K562 (cell line): ENCODE results near the gene RAMP2. TPM values are rescaled to one million over a fixed set of nuclear protein-coding genes. Genes with fewer than 3 reads are reported as not detected.
A peak's percentile ranks its signal among the peaks of the same experiment; 100 is the strongest.

Source experiments
- ARID1B ChIP-seq: fragments of 450-650 bp; IDR thresholded peaks from 2 replicates; pipeline ENCODE4 v1.6.1; 2016; ENCODE audit warnings: antibody characterized with exemption, mild to moderate bottlenecking, inconsistent platforms
- DNMT1 ChIP-seq: fragments of 450-650 bp; IDR thresholded peaks from 2 replicates; pipeline ENCODE4 v1.6.1; 2016; ENCODE audit warnings: antibody characterized with exemption, mild to moderate bottlenecking
- ERF ChIP-seq: fragments of 450-650 bp; formaldehyde crosslinking; IDR thresholded peaks from 2 replicates; pipeline ENCODE4 v1.4.0; 2020; ENCODE audit warnings: mild to moderate bottlenecking, mixed read lengths
- FUS ChIP-seq: fragments of 200-400 bp; formaldehyde crosslinking; optimal IDR thresholded peaks from 2 replicates; pipeline ENCODE3; 2017; ENCODE audit warnings: low read depth, low read length
- IRF1 ChIP-seq: sonication (generic); formaldehyde crosslinking; IDR thresholded peaks from 2 replicates; pipeline ENCODE4 v1.8.0; 2022; ENCODE audit warnings: missing genetic modification reagents, mild to moderate bottlenecking, borderline replicate concordance
- KLF10 ChIP-seq: fragments of 250-450 bp; sonication (Bioruptor Pico); IDR thresholded peaks from 2 replicates; pipeline ENCODE4 v1.6.1; 2021; ENCODE audit warnings: matching md5 sums
- POLR2AphosphoS5 ChIP-seq: IDR thresholded peaks from 2 replicates; pipeline ENCODE4 v1.6.1; 2011; ENCODE audit warnings: mild to moderate bottlenecking, low read depth, low read length, moderate library complexity; ENCODE audit not compliant: control insufficient read depth, insufficient read depth
- POLR2H ChIP-seq: IDR thresholded peaks from 2 replicates; pipeline ENCODE4 v1.6.1; 2016; ENCODE audit warnings: missing genetic modification characterization, low read depth, mild to moderate bottlenecking, control low read depth, missing compliant biosample characterization, moderate library complexity
- RBM39 ChIP-seq: fragments of 200-400 bp; formaldehyde crosslinking; optimal IDR thresholded peaks from 2 replicates; pipeline ENCODE3; 2018; ENCODE audit warnings: low read depth, low read length
- SOX6 ChIP-seq: fragments of 450-650 bp; IDR thresholded peaks from 2 replicates; pipeline ENCODE4 v1.6.1; 2014; ENCODE audit warnings: mild to moderate bottlenecking
- TSHZ1 ChIP-seq: fragments of 250-450 bp; sonication (Bioruptor Pico); IDR thresholded peaks from 2 replicates; pipeline ENCODE4 v1.4.0; 2020; ENCODE audit warnings: mild to moderate bottlenecking, moderate library complexity
- YY1 ChIP-seq, 3 experiments: IDR thresholded peaks; 2 replicates each; pipeline ENCODE4 v1.6.1; 2011; ENCODE audit warnings: low read length in 2 of 3, mild to moderate bottlenecking in 2 of 3, moderate library complexity in 2 of 3, borderline replicate concordance in 1 of 3, control low read depth in 1 of 3, low read depth in 1 of 3; ENCODE audit not compliant: insufficient read depth in 3 of 3, insufficient replicate concordance in 2 of 3, control insufficient read depth in 1 of 3, insufficient read length in 1 of 3; ENCODE audit errors: extremely low read depth in 1 of 3
- ZNF354B ChIP-seq: fragments of 250-450 bp; sonication (Bioruptor Pico); IDR thresholded peaks from 2 replicates; pipeline ENCODE4 v1.4.0; 2020
- ZNF449 ChIP-seq: fragments of 250-450 bp; sonication (Bioruptor Pico); IDR thresholded peaks from 2 replicates; pipeline ENCODE4 v1.8.0; 2022; ENCODE audit warnings: moderate library complexity, mild to moderate bottlenecking, inconsistent platforms
- ZNF589 ChIP-seq: fragments of 200-800 bp; sonication (Bioruptor generic); IDR thresholded peaks from 2 replicates; pipeline ENCODE4 v1.6.1; 2016; ENCODE audit warnings: low read depth, missing genetic modification characterization, missing compliant biosample characterization
- ZNF778 ChIP-seq: fragments of 450-650 bp; formaldehyde crosslinking; IDR thresholded peaks from 2 replicates; pipeline ENCODE4 v1.4.0; 2020; ENCODE audit warnings: mild to moderate bottlenecking, moderate library complexity
- polyA plus RNA-seq, 8 experiments: library from polyadenylated mRNA; depleted of rRNA in 4 of 8; stranded (reverse) in 5 of 8; unstranded in 3 of 8; fragments of >200 nt; fragmentation: Nextera tagmentation in 2 of 8; fragmentation: Illumina TruSeq in 1 of 8; extraction: Ambion mirVana in 2 of 8; extraction: Trizol in 1 of 8; gene quantifications; 2 replicates each; pipeline versions ENCODE4 v1.2.1 to v1.2.3, GENCODE V29; 2011 to 2014; ENCODE audit warnings: inconsistent platforms in 1 of 8, missing spikeins in 1 of 8
- total RNA-seq, 7 experiments: library from RNA; depleted of rRNA in 6 of 7; stranded (reverse); fragments of >200 nt in 6 of 7; fragmentation: Illumina TruSeq in 2 of 7; extraction: Trizol in 2 of 7; gene quantifications; 2 replicates each; pipeline versions ENCODE4 v1.2.1 to v1.2.3, GENCODE V29; 2011 to 2021; ENCODE audit warnings: low replicate concordance in 1 of 7
- TF ChIP-seq, protein P1 (sequence below): IDR thresholded peaks from 3 replicates; pipeline ENCODE4 v1.6.1; 2011; ENCODE audit warnings: borderline replicate concordance, mild to moderate bottlenecking, moderate library complexity; ENCODE audit not compliant: insufficient read length; ENCODE audit errors: extremely low read depth

RAMP2 gene
- total and polyA plus RNA-seq, 9 of the 15 experiments (the other 6 are each of a cell fraction or from before 2014, with no cell fraction given) = not detected

- TF ChIP-seq DNMT1 (no peak), KLF10 (CRISPR knock-in tag) (no peak), ZNF354B (CRISPR knock-in tag) (no peak), RBM39 (no peak), FUS (no peak), SOX6 (peak; percentile 77), YY1 (IDR thresholded peaks at IDR 0.05; ENCODE audit: borderline replicate concordance in 1 of 3, control insufficient read depth in 1 of 3, extremely low read depth in 1 of 3, insufficient read depth in 3 of 3, insufficient read length in 1 of 3, insufficient replicate concordance in 2 of 3, low read depth in 1 of 3, low read length in 2 of 3) (peak in 1 of 3 experiments; percentile 45), ZNF449 (CRISPR knock-in tag) (no peak), POLR2AphosphoS5 (peak; percentile 92), IRF1 (CRISPR knock-in tag) (no peak), TSHZ1 (CRISPR knock-in tag) (no peak), POLR2H (no peak), ZNF589 (CRISPR knock-in tag) (peak; percentile 63; the same call in 1 of the 2 replicates), ZNF778 (CRISPR knock-in tag) (no peak), ARID1B (peak; percentile 97), ERF (CRISPR knock-in tag) (no peak)
- TF ChIP-seq, protein P1, sequence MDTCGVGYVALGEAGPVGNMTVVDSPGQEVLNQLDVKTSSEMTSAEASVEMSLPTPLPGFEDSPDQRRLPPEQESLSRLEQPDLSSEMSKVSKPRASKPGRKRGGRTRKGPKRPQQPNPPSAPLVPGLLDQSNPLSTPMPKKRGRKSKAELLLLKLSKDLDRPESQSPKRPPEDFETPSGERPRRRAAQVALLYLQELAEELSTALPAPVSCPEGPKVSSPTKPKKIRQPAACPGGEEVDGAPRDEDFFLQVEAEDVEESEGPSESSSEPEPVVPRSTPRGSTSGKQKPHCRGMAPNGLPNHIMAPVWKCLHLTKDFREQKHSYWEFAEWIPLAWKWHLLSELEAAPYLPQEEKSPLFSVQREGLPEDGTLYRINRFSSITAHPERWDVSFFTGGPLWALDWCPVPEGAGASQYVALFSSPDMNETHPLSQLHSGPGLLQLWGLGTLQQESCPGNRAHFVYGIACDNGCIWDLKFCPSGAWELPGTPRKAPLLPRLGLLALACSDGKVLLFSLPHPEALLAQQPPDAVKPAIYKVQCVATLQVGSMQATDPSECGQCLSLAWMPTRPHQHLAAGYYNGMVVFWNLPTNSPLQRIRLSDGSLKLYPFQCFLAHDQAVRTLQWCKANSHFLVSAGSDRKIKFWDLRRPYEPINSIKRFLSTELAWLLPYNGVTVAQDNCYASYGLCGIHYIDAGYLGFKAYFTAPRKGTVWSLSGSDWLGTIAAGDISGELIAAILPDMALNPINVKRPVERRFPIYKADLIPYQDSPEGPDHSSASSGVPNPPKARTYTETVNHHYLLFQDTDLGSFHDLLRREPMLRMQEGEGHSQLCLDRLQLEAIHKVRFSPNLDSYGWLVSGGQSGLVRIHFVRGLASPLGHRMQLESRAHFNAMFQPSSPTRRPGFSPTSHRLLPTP = no peak
These were observed 19.2 kb downstream of the RAMP2 start, which contains the start of gene WNK4 (continued) for GRCh38 chr17:42779936-42780850.
